NB4 (cell line): ENCODE data around the gene GMDS.

Source experiments
- CTCF ChIP-seq: IDR thresholded peaks from one replicate; pipeline ENCODE4 v1.5.1; 2012; ENCODE audit warnings: low read depth, low read length
- POLR2A ChIP-seq: IDR thresholded peaks from 2 replicates; pipeline ENCODE4 v1.6.1; 2011; ENCODE audit warnings: mild to moderate bottlenecking; ENCODE audit not compliant: insufficient read length; ENCODE audit errors: extremely low read depth

- TF ChIP-seq CTCF (no peak), POLR2A (no peak)
Observed at GRCh38 chr6:2181567-2181966, 63.8 kb downstream of the GMDS start.
